ENCODE data around the gene ANKRD6. TPM values are rescaled to one million over a fixed set of nuclear protein-coding genes. Genes with fewer than 3 reads are reported as not detected.

Gene ANKRD6
- total and polyA plus RNA-seq, 2 donors (not counting 3 experiments of a cell fraction or from before 2014, with no cell fraction given): 3.4 to 9.6 TPM

GRCh38 chr6:89414215-89414614 lies 18.7 kb upstream of the ANKRD6 start:
- BruUV-seq (replicated peaks): no TSS peak
- no peak for FAIRE-seq
- Histone ChIP-seq H3K9me1 (replicated peaks; ENCODE audit: control insufficient read depth, extremely low read depth, insufficient read depth, low read length) (no peaks in the 10 kb centered on the region), H3K4me2 (ENCODE audit: insufficient read depth, low read length) (no peak overlapping the region), H2AFZ (ENCODE audit: low read depth, low read length) (no peak overlapping the region), H3K27ac (ENCODE audit: insufficient read depth, low read depth, low read length) (no peak overlapping the region), H3K36me3 (ENCODE audit: control insufficient read depth in 2 of 2, extremely low read depth in 1 of 2, insufficient read depth in 2 of 2, low read length in 2 of 2) (no peaks in the 10 kb centered on the region), H3K9ac (replicated peaks; ENCODE audit: extremely low read depth, insufficient read depth, low read length) (no peak overlapping the region), H3K27me3 (ENCODE audit: control insufficient read depth in 2 of 2, insufficient read depth in 2 of 2, low read length in 2 of 2) (peaks cover 45 to 55% of the 10 kb centered on the region in 2 experiments), H3K4me3 (replicated peaks in 1 of 3; ENCODE audit: insufficient read depth in 1 of 3, low read depth in 1 of 3, low read length in 3 of 3) (no peak overlapping the region), H4K20me1 (replicated peaks; ENCODE audit: control insufficient read depth, extremely low read depth, insufficient read depth, low read length) (no peaks in the 10 kb centered on the region), H3K9me3 (replicated peaks; ENCODE audit: control insufficient read depth, insufficient read depth, low read length) (no peaks in the 10 kb centered on the region), H3K4me1 (ENCODE audit: control insufficient read depth, extremely low read depth, insufficient read depth, low read length) (peaks cover 8% of the 10 kb centered on the region), H3K79me2 (ENCODE audit: control insufficient read depth, insufficient read depth, low read length) (no peaks in the 10 kb centered on the region)
- dilution Hi-C loops (cut with MboI; ENCODE audit: extremely low pct_ligation_motif_present, low sequenced_read_pairs) (no loop called here), intact Hi-C loops (cut with micrococcal nuclease) (no loop called here)
- DNase-seq (ENCODE audit: low read depth, low spot score): no peak
- ChIA-PET CTCF (interaction anchor here (0.9 to 1.4 kb wide), 4 partner anchors 11 to 195 kb away, joined by 3 to 5 read pairs (median 4); partner anchors contain the start of gene ANKRD6), POLR2A (no interaction called here)
- TF ChIP-seq POLR2A (IDR thresholded peaks at IDR 0.05; ENCODE audit: low read depth, low read length) (no peak), MAX (IDR thresholded peaks at IDR 0.05; ENCODE audit: insufficient read depth, insufficient read length) (no peak), POLR2AphosphoS5 (IDR thresholded peaks at IDR 0.05; ENCODE audit: insufficient read depth, low read depth, low read length) (no peak)

- no peaks in the 10 kb centered on the region for H3K9me3 ChIP-seq (replicated peaks; ENCODE audit: control insufficient read depth, insufficient read depth, low read length)
- H3K79me2 ChIP-seq (ENCODE audit: control insufficient read depth, insufficient read depth, low read length): no peaks in the 10 kb centered on the region
- no peaks in the 10 kb centered on the region for H3K36me3 ChIP-seq (ENCODE audit: control insufficient read depth in 2 of 2, extremely low read depth in 1 of 2, insufficient read depth in 2 of 2, low read length in 2 of 2)
- dilution Hi-C loops (cut with MboI; ENCODE audit: extremely low pct_ligation_motif_present, low sequenced_read_pairs): no loop called here
- FAIRE-seq (no peak), DNase-seq (ENCODE audit: low read depth, low spot score) (no peak)
- ChIA-PET POLR2A (no interaction called here), CTCF (interaction anchor here (1.2 to 1.3 kb wide), 2 partner anchors 43 to 194 kb away, joined by 5 to 6 read pairs; no protein-coding TSS in a partner anchor)
- no peak for TF ChIP-seq CTCF (IDR thresholded peaks at IDR 0.05; ENCODE audit: extremely low read depth in 1 of 2, insufficient read depth in 1 of 2, low read depth in 1 of 2, low read length in 2 of 2)
- TF ChIP-seq GATA2 (IDR thresholded peaks at IDR 0.05; ENCODE audit: insufficient read depth, insufficient read length, low read depth, low read length): no peak
- no peak for TF ChIP-seq POLR2AphosphoS5 (IDR thresholded peaks at IDR 0.05; ENCODE audit: insufficient read depth, low read depth, low read length)
- TF ChIP-seq FOS (IDR thresholded peaks at IDR 0.05; ENCODE audit: borderline replicate concordance, insufficient read depth, low read length): no peak
- no peak for TF ChIP-seq MYC (IDR thresholded peaks at IDR 0.05; ENCODE audit: low read depth, low read length)
- no peak for TF ChIP-seq EZH2 (IDR thresholded peaks at IDR 0.05; ENCODE audit: borderline replicate concordance, low read depth, low read length, severe bottlenecking)
- TF ChIP-seq POLR2A (IDR thresholded peaks at IDR 0.05; ENCODE audit: low read depth, low read length): no peak
- TF ChIP-seq JUN (IDR thresholded peaks at IDR 0.05; ENCODE audit: borderline replicate concordance, insufficient read depth, insufficient read length, low read depth): no peak
- no peak for TF ChIP-seq MAX (IDR thresholded peaks at IDR 0.05; ENCODE audit: insufficient read depth, insufficient read length)
- peaks cover 38 to 47% of the 10 kb centered on the region in 2 experiments for H3K27me3 ChIP-seq (ENCODE audit: control insufficient read depth in 2 of 2, insufficient read depth in 2 of 2, low read length in 2 of 2)
- H4K20me1 ChIP-seq (replicated peaks; ENCODE audit: control insufficient read depth, extremely low read depth, insufficient read depth, low read length): no peaks in the 10 kb centered on the region
- BruUV-seq (replicated peaks): no TSS peak
- H3K4me3 ChIP-seq (replicated peaks in 1 of 3; ENCODE audit: insufficient read depth in 1 of 3, low read depth in 1 of 3, low read length in 3 of 3): no peak overlapping the region
- no peaks in the 10 kb centered on the region for H3K9me1 ChIP-seq (replicated peaks; ENCODE audit: control insufficient read depth, extremely low read depth, insufficient read depth, low read length)
- H3K4me2 ChIP-seq (ENCODE audit: insufficient read depth, low read length): no peak overlapping the region
- intact Hi-C loops (cut with micrococcal nuclease): no loop called here
- no peak overlapping the region for H2AFZ ChIP-seq (ENCODE audit: low read depth, low read length)
- no peak overlapping the region for H3K27ac ChIP-seq (ENCODE audit: insufficient read depth, low read depth, low read length)
- no peak overlapping the region for H3K9ac ChIP-seq (replicated peaks; ENCODE audit: extremely low read depth, insufficient read depth, low read length)
- H3K4me1 ChIP-seq (ENCODE audit: control insufficient read depth, extremely low read depth, insufficient read depth, low read length): peaks cover 8% of the 10 kb centered on the region
Measured at GRCh38 chr6:89415185-89415584, 17.8 kb upstream of the ANKRD6 start.
